ENCODE data around the gene TMEM126A. TPM values are rescaled to one million over a fixed set of nuclear protein-coding genes. Genes with fewer than 3 reads are reported as not detected.

TMEM126A gene
- total and polyA plus RNA-seq, 2 of the 13 experiments (the other 11 are each of a cell fraction or from before 2014, with no cell fraction given) = 59.5 to 66.9 TPM

GRCh38 chr11:85647604-85648299, at the start of gene TMEM126A (continued):
- TF ChIP-seq AFF4 (CRISPR knock-in tag; IDR thresholded peaks at IDR 0.05) (no peak), PATZ1 (CRISPR knock-in tag; IDR thresholded peaks at IDR 0.05) (peak; percentile 59), PRMT3 (CRISPR knock-in tag; IDR thresholded peaks at IDR 0.05; ENCODE audit: borderline replicate concordance, low read depth) (0 out of 2 replicates have a peak, but pooled peaks have one; percentile 45), SIX4 (CRISPR knock-in tag; IDR thresholded peaks at IDR 0.05) (peak; percentile 16; the same call in 1 of the 2 replicates), MEIS2 (CRISPR knock-in tag; IDR thresholded peaks at IDR 0.05) (no peak), SIN3A (IDR thresholded peaks at IDR 0.05; ENCODE audit: borderline replicate concordance, low read depth, low read length) (peak; percentile 59; the same call in 1 of the 2 replicates), HNRNPH1 (optimal IDR thresholded peaks at IDR 0.05; ENCODE audit: low read depth, low read length) (no peak), ATF3 (CRISPR knock-in tag; IDR thresholded peaks at IDR 0.05) (peak; percentile 9; the same call in 1 of the 2 replicates), ZNF224 (CRISPR knock-in tag; IDR thresholded peaks at IDR 0.05) (no peak), RFX5 (IDR thresholded peaks at IDR 0.05; ENCODE audit: low read depth, low read length) (no peak), CHD2 (IDR thresholded peaks at IDR 0.05; ENCODE audit: low read depth, low read length) (no peak), ZNF577 (CRISPR knock-in tag; IDR thresholded peaks at IDR 0.05; ENCODE audit: borderline replicate concordance, low read depth) (no peak), ZNF124 (CRISPR knock-in tag; IDR thresholded peaks at IDR 0.05) (0 out of 2 replicates have a peak, but pooled peaks have one; percentile 32), RBM22 (optimal IDR thresholded peaks at IDR 0.05; ENCODE audit: low read length) (no peak), FOXA3 (CRISPR knock-in tag; IDR thresholded peaks at IDR 0.05) (0 out of 2 replicates have a peak, but pooled peaks have one; percentile 32), ZNF18 (CRISPR knock-in tag; IDR thresholded peaks at IDR 0.05; ENCODE audit: insufficient replicate concordance) (no peak), ZFP90 (CRISPR knock-in tag; IDR thresholded peaks at IDR 0.05; ENCODE audit: borderline replicate concordance) (0 out of 2 replicates have a peak, but pooled peaks have one; percentile 22), ZNF678 (CRISPR knock-in tag; IDR thresholded peaks at IDR 0.05) (no peak), TARDBP (CRISPR knock-in tag; IDR thresholded peaks at IDR 0.05) (peak; percentile 61; the same call in 1 of the 2 replicates), ATF2 (CRISPR knock-in tag; IDR thresholded peaks at IDR 0.05) (peak; percentile 71; the same call in 1 of the 2 replicates)

All from HepG2 (cell line).